ENCODE measurements around the gene GPR141.

DNA sequence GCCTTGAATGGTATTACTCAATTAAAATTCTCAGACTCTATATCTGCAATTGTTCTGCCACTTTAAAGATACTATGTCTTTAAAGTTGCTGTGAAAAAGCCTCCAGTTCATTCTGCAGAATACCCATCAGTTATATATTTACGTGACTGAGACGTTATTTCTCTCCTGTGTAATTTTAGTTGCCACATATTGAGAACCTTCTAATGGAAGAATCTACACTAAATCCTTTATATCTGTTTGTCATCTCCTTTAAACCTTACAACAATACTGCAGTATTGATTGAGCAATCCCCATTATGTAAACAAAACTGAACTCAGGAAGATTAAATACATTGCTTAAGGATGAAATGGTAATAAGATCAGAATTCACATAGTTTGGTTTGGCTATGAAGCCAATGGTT, 30.0 kb downstream of the GPR141 start:
- TF ChIP-seq RARB (CRISPR knock-in tag; IDR thresholded peaks at IDR 0.05) (no peak), TSHZ2 (CRISPR knock-in tag; IDR thresholded peaks at IDR 0.05) (no peak), PPARA (CRISPR knock-in tag; IDR thresholded peaks at IDR 0.05; ENCODE audit: borderline replicate concordance) (no peak), PATZ1 (CRISPR knock-in tag; IDR thresholded peaks at IDR 0.05; ENCODE audit: borderline replicate concordance) (no peak), ZFP30 (CRISPR knock-in tag; IDR thresholded peaks at IDR 0.05) (no peak), ESRRG (CRISPR knock-in tag; IDR thresholded peaks at IDR 0.05) (no peak), ZFP3 (CRISPR knock-in tag; IDR thresholded peaks at IDR 0.05) (no peak), BACH2 (CRISPR knock-in tag; IDR thresholded peaks at IDR 0.05; ENCODE audit: borderline replicate concordance) (no peak), ARNTL (CRISPR knock-in tag; IDR thresholded peaks at IDR 0.05; ENCODE audit: borderline replicate concordance, low read depth) (no peak), GLIS3 (CRISPR knock-in tag; IDR thresholded peaks at IDR 0.05) (no peak), CSDC2 (CRISPR knock-in tag; IDR thresholded peaks at IDR 0.05) (no peak)
